Effector CD8-positive, alpha-beta T cell (primary cell): ENCODE data around the gene SPATA6.
"Not testable (repeated sequence)": the region's sequence is repeated elsewhere in the genome, so short reads cannot be mapped to it uniquely, and the experiment has no call there.

Experiments
- DNase-seq: peaks from one replicate; lab custom pipeline; 2025; lab: John Stamatoyannopoulos, UW

The SPATA6 gene

DNA sequence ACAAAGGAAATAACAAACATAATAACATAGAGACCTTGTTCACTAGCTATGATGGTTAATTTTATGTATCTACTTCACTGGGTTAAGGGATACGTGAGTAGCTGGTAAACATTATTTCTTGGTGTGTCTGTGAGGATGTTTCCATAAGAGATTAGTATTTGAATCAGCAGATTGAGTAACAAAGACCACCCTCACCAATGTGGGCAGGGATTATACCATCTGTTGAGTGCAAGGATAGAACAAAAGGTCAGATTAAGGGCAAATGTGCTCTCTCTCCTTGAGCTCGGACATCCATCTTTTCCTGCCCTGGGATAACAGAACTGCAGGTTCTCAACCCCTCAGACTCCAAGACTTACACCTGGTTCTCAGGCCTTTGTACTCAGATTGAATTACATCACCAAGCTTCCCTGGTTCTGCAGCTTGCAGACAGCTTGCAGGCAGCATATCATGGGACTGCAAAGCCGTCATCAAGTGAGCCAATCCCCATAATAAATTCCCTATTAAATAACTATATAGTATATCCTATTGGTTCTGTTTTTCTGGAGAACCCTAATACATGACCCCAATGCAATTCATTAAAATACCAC is 9.2 kb downstream of the SPATA6 start:
- no peak for DNase-seq

DNA sequence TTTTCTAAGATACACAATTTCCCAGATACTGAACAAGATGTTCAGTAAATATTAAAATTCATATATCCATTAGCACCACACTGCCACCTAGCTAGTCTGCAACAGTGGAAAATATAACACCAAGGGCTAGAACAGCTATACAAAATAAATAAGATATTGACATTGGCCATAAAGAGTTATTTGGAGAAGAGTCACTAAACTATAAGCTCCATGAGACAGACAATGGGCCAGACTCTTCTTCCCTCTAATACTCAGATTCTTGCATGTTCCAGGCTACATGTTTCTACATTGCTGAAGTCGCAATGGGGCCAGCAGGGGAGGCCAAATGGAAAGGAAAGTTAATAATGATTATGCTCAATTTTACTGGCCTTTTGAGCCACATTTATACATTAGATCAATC is 21.5 kb downstream of the SPATA6 start:
- no peak for DNase-seq

- no peak for DNase-seq
Observed at GRCh38 chr1:48448932-48449331, 23.1 kb downstream of the SPATA6 start.

GRCh38 chr1:48444186-48444585 is 27.8 kb downstream of the SPATA6 start:
- not testable (repeated sequence) for DNase-seq

GRCh38 chr1:48442864-48443619 is 29.0 kb downstream of the SPATA6 start:
- DNase-seq = no peak

DNA sequence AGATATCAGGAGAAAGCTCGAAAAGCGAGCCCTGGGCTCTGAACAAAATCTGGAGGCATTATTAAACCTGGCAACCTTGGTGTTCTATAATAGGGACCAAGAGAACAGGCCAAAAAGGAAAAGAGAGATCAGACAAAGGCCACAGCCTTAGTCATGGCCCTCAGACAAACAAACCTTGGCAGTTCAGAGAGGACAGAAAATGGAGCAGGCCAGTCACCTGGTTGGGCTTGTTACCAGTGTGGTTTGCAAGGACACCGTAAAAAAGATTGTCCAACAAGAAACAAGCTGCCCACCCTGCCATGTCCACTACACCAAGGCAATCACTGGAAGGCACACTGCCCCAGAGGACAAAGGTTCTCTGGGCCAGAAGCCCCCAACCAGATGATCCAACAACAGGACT is 31.2 kb downstream of the SPATA6 start:
- not testable (repeated sequence) for DNase-seq

DNA sequence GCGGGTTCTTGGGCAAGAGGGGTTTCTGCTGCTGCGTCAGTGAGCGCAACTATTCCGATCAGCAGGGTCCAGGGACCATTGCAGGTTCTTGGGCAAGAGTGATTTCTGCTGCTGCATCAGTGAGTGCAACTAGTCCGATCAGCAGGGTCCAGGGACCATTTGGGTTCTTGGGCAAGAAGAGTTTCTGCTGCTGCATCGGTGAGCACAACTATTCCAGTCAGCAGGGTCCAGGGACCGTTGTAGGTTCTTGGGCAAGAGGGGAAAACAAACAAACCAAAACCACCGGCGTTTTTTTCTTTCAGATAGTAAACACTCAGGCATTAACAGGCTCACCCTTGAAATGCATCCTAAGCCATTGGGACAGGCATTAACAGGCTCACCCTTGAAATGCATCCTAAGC is 32.6 kb downstream of the SPATA6 start:
- no peak for DNase-seq

DNA sequence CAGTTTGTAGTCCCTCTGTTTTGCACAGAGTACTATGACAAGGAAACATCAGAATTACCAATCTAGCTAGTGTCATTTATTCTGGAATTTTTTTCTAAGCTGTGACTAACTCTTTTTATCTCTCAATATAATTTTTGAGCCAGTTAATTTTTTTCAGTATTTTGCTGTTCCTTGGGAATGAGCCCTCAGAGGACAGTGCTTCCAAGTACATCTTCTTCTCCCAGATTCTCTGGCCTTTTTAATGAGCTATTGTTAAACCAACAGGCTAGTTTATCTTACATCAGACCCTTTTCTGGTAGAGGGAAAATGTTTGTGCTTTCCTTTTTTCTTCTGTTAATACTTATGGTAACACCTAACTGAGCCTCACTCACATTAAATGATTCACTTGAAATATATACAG is 34.6 kb downstream of the SPATA6 start:
- DNase-seq = not testable (repeated sequence)

DNA sequence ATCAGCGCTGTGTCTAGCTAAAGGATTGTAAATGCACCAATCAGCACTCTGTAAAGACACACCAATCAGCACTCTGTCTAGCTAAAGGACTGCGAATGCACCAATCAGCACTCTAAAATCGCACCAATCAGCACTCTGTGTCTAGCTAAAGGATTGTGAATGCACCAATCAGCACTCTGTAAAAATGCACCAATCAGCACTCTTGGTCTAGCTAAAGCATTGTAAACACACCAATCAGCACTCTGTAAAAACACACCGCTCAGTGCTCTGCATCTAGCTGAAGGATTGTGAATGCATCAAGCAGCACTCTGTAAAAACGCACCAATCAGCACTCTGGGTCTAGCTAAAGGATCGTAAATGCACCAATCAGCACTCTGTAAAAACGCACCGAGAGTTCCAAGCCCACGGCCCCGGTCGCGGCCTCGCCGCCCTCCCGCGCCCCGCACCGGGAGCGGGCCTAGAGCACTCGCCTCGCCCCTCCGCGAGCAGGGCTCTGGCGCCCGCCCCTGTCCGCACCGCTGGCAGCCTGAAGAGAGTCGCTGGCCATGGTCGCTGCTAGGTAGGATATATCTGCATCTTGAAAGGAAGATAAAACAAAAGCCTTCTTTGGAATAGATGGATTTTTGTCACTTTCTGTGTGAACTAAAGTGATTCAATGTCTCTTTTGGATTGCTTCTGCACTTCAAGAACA is 36.5 kb downstream of the SPATA6 start:
- DNase-seq = not testable (repeated sequence)

GRCh38 chr1:48430832-48431231 is 41.2 kb downstream of the SPATA6 start:
- DNase-seq = no peak

- DNase-seq = no peak
Observed at GRCh38 chr1:48422009-48422408, 50.0 kb downstream of the SPATA6 start.

- DNase-seq = no peak
Observed at GRCh38 chr1:48418742-48419141, 53.3 kb downstream of the SPATA6 start.

GRCh38 chr1:48415050-48415449 is 57.0 kb downstream of the SPATA6 start:
- DNase-seq = no peak

DNA sequence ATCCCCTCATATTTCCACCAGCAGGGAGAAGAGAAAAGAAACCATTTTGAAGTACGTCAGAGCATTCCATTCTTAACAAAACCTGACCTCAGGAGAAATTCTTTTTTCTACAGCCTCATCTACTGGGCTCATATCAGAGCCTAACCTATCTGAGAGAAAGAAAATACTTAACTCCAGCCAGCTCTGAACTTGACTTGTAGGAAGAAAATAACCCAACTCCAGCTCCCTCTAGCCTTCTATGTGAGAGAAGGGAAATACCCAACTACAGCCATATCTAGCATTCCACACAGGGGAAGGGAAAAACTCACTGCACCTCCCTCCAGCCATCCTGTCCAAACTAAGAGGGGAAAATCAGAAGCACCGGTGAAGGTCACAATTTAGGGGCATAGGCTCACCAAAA is 57.7 kb downstream of the SPATA6 start:
- DNase-seq = no peak

DNA sequence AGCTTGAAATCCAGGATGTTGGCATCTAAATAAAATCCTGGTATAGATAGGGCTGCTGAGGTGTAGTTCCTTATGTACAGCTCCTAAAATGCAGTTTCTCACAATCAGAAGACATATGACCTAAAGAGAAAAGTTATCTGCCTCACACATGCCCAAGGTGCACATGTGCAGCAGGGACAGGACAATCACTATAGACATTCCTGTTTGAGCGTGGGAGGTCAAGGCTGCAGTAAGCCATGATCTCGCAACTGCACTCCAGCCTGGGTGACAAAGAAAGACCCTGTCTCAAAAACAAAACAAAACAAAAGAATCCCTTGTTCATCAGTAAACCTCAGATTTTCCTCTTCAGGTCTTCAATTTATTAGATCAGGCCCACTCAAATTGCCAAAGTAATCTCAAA is 66.1 kb downstream of the SPATA6 start:
- DNase-seq = no peak

DNA sequence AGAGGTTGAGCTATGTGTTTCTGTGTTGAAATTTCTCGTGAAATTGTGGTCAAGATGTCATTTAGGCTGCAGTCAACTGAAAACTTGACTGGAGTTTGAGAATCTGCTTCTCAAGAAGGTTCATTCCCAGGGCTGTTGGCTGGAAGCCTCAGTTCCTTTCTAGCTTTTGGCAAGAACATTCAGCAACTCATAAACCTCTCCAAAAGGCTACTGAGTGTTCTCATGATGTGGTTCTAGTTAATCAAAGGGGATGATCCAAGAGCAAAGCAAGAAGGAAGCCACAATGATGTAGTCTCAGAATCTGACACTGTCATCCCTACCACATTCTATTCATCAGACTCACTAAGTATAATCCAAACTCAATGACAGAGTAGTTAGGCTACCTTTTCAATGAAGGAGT is 66.6 kb downstream of the SPATA6 start:
- DNase-seq = no peak

DNA sequence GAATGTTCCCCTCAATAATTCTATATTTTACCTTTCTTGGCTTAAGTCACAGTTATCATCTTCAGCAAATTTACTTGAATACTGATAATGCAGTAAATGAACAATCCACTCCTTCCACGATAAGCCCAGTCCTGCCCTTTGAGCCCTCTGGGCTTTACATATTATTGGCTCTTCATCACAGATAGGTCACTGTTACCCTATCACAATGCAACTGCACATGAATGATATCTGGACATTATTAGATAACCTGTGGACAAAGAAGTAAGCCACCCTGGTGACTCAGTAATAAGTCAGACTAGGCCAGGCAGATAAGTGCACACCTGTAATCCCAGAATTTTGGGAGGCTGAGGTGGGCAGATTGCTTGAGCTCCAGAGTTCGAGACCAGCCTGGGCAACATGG is 69.4 kb downstream of the SPATA6 start:
- no peak for DNase-seq

DNA sequence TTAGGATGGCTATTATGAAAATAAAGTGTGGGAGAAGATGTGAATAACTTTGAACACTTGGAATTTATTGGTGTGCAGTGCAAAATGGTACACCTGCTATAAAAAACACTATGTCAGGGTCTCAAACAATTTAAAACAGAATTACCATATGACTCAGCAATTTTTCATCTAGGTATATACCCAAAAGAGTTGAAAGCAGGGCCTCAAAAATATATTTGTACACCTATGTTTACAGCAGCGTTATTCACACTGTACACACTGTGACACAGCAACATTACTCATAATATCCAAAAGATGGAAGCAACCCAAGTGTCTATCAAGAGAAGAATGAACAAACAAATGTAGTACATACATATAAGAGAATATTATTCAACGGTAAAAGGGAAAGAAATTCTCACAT is 75.8 kb downstream of the SPATA6 start:
- no peak for DNase-seq

DNA sequence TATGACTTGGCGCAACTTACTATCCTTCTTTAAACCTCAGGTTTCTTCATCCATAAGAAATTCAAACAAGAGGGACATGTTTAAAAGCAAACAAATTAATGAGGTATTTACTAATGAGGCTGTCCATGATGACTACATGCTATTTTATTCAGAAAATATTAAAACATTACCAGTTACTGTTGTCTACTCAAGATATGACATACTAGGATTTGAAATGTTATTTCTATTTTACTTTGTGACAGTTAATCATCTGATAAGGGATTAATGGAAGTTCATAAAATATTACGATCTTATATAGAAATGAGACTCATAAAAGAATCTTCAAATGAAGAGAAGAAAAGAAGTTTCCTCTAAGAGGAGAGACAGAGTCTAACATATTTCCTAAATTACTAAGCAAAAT is 80.1 kb downstream of the SPATA6 start:
- DNase-seq = no peak

DNA sequence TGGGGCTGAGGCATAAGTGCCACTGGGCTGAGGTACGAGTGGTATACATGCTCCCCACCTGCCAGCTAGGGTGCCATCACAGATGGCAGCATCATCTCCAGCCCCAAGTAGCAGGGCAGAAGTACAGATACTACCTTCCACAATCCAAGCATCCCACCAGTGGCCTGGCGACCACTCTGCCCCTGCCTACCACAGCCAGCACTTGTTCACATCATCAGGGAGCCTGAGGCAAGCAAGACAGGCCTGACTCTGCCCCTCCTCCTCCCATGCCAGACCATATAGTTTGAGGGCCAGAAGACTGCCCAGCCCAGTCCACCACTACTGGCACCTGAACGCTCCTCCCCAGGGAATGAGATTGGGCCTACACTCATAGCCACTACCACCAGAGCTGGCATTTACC is 84.6 kb downstream of the SPATA6 start:
- no peak for DNase-seq

DNA sequence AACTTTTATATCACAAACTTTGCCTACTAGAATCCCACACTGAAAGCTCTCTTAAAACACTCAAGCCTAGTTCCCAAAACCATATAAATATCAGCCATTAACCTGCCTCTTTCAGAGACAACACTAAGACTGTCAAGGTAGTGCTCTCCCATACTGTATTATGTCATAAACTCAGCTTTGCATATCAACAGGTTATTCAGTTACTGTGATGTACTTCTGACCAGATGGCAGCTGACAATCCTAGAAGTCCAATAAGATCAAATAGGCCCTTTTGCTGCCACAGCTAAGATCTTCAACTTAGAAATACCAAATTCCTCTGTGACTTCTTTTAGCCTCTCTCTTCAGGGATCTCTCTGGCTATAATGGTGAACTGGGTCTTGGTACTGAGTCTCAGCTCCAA is 97.2 kb downstream of the SPATA6 start:
- no peak for DNase-seq

DNA sequence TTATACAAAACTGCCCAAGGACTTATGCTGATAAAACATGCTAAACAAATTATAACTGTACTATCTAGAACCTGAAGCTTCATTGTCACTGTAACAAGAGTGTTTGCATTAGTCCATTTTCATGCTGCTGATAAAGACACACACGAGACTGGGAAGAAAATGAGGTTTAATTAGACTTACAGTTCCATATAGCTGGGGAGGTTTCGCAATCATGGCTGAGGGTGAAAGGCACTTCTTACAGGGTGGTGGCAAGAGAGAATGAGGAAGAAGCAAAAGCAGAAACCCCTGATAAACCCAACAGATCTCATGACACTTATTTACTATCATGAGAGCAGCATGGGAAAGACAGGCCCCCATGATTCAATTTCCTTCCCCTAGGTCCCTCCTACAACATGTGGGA is 100.4 kb downstream of the SPATA6 start:
- DNase-seq = no peak

- no peak for DNase-seq
Observed at GRCh38 chr1:48362901-48363300, 109.1 kb downstream of the SPATA6 start.
